GM21390 (cell line): ENCODE measurements around the gene NSUN7.
A peak's percentile ranks its signal among the peaks of the same experiment; 100 is the strongest.
"Not testable (repeated sequence)": the region's sequence is repeated elsewhere in the genome, so short reads cannot be mapped to it uniquely, and the experiment has no call there.

Experiments
- ATAC-seq: cut with Tn5 transposase; IDR thresholded peaks from one replicate; pipeline ENCODE4 v1.9.1; 2021; ENCODE audit not compliant: unreplicated experiment

NSUN7 gene, protein sequence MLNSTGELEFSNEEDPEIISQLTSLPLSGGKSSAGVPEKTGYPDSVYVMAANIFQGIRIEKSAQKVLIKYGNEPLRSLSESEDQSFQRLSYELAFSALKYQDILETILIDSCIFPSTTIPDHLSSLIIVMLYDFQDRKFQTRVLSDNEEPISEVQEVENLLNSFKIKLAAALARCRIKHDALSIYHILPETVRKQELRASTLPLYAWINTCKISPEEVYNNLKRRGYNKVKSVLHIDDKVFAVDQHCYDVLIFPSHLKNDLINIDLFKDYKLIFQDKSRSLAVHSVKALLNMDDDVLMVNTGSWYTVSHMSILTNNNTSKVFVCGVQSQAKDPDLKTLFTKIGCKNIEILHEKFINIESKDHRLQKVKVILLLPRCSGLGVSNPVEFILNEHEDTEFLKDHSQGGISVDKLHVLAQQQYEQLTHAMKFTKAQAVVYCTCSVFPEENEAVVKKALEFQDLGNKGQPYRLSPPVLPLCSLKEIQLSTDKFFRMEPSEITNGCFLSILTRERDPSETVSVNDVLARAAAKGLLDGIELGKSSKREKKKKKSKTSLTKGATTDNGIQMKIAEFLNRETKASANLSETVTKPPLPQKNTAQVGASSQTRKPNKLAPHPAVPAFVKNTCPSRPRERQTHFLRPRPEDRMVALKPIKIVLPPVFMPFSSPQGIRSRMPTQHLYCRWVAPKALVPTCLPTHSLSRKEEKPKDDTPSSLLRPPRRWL

DNA sequence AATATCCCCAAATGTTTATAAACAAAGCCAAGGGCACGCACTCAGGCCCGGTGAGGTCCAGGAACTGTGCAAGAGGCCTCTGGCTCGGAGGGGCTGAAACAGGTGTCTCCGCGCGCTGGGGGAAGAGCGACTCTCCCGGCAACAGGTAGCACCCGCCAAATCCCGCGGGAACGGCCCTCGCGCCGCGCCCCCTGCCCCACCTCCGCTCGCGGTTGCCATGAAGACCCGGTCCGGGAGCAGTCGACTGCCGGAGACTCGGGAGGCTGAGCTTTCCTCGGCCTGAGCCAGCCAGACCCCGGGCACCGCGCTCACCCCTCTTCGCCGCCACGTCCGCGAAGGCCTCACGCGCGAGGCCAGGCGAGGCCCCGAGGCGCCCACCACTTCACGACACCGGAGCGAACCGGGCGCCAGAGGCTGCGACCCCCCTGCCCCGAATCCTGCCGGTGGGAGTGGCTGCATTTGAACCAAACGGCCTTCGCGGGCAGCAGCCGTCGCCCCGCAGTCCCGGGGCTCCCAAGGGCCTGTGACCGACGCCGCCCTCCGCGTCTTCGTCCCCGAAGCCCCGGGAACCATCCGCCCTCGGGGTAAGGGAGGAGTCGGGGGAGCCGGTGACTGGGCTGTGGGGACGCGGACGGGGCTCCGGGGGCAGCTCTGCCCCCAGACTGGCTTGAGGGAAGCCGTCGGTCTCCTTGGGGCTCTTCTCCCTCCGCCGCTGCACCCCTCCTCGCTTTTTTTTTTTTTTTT is at the start of gene NSUN7:
Gene NSUN7 (plus strand): TSS at position 239 of the 744 bp plus-strand sequence. CDS start 739 bp downstream, outside the sequence.
- ATAC-seq: peak; percentile 70

DNA sequence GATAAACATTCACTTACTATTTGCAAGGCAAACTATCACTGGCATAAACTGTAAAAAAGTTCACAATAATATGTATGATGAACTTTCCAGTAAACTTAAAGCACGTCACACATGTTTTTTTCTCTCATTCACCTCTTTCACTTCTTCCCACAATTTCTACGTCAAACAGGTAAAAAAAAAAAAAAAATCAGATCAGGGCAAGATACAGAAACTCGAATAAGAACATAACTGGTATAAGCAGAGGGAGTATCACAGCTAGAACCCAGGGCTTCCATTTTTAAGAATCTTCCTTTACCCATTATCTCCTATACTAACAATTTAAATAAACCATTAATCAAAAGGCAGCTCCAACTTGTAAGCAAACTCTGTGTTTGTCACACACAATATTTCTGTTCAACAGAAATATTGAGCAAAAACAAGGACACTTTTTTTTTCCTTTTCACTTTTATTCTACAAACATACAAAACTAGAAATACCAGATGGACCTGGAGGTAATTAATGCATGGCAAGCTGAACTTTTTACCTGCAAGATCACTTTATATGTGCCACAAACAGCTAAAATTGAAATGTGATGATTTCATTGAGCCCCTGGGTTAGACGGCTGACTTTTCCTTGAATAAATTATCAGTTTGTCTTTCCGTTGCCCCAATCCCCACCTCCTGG is 47.5 kb upstream of the NSUN7 start:
- ATAC-seq: no peak

DNA sequence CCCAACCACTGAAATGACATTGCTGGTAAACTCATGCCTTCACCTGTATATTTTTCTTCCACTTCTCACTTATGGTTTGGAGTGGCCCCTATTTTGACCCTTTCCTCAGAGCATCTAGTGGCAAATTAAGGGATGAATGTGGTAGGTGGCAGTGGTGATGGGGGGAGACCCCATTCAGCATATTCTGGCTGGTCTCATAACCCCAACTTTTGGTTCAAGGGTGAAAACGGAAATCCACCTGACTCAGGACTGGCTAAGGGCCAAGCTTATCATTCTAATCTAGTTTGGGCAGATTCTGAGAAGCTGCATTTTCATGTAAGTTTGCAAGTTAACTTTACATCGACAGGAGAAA is 47.0 kb upstream of the NSUN7 start:
- ATAC-seq: no peak

DNA sequence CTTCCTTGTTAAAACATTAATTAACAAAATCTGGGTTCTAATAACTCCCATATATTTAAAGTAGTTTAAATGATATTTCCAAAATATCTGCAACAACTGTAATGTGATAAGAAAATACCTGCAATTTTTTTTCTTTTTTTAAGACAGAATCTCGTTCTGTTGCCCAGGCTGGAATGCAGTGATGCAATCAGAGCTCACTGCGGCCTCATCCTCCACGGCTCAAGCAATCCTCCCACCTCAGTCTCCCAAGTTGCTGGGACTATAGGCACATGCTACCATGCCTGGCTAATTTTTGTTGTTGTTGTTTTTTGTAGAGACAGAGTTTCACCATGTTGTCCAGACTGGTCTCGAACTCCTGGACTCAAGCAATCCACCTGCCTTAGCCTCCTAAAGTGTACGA is 45.7 kb upstream of the NSUN7 start:
- ATAC-seq: no peak

DNA sequence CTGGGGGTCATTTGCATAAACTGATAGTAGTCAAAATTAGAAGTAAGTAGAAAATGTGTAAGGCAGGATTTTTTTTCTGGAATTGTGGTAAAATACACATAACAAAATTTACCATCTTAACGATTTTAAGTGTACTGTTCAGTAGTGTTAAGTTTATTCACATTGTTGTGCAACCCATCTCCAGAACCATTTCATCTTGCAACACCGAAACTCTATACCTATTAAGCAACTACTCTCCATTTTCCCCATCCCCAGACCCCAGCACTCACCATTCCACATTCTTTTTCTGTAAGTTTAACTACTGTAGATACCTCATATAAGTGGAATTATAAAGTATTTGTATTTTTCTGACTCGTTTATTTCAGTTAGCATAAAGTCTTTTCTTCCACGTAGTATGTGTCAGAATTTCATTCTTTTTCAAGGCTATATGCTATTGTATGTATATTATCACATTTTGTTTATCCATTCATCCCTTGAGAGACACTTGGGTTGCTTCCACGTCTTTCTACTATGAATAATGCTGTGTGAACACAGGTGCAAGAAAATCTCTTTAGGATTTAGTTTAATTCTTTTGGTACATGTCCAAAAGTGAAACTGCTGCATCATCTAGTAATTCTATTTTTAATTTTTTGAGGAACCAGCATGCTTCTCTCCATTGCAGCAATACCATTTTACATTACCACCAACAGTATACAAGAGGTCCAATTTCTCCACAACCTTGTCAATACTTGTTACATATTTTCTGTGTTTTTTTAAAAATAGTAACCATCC is 39.1 kb upstream of the NSUN7 start:
- no peak for ATAC-seq

DNA sequence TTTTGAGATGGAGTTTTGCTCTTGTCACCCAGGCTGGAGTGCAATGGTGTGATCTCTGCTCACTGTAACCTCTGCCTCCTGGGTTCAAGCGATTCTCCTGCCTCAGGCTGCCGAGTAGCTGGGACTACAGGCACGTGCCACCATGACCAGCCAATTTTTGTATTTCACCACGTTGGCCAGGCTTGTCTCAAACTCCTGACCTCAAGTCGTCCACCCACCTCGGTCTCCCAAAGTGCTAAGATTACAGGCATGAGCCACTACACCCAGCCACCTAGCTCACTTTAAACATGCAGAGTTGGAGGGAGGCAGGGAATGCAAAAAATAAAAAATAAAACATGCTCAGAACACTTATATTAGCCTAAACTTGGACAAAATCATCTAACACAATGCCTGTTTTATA is 36.8 kb upstream of the NSUN7 start:
- ATAC-seq: not testable (repeated sequence)

DNA sequence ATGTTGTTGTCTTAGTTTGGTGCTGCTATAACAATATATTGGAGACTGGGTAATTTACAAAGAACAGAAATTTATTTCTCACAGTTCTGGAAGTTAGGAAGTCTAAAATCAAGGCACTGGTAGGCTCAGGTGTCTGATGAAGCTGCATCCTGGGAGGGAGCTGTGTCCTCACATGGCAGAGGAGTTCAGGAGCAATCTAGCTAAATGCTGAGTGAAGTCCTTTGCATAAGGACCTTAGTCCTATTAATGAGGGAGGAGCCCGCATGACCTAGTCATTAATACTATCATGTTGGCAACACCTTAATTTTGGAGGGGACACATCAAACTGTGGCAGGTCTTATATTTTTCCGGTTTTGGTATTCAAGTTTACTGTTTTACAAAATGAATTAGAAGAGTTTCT is 36.0 kb upstream of the NSUN7 start:
- ATAC-seq: no peak

DNA sequence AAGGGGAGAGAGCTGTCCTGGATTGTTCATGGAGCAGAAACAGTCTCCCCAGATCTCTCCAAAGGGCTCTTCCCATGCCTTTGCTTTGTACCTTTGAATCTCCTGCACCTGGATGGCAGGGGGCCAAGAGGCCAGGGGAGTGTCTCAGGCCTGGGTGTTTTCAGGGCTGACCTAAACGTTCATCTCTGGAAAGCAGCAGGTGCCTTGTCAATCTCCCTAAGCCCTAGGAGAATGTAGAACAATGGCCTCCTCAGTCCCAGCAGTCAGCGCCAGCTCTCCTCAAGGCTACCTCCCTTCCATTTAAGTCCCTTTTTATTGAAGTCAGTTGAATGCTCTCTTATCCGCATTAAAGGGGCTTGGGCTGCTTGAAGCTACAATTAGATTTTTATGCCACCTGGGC is 31.2 kb upstream of the NSUN7 start:
- ATAC-seq: peak; percentile 4

DNA sequence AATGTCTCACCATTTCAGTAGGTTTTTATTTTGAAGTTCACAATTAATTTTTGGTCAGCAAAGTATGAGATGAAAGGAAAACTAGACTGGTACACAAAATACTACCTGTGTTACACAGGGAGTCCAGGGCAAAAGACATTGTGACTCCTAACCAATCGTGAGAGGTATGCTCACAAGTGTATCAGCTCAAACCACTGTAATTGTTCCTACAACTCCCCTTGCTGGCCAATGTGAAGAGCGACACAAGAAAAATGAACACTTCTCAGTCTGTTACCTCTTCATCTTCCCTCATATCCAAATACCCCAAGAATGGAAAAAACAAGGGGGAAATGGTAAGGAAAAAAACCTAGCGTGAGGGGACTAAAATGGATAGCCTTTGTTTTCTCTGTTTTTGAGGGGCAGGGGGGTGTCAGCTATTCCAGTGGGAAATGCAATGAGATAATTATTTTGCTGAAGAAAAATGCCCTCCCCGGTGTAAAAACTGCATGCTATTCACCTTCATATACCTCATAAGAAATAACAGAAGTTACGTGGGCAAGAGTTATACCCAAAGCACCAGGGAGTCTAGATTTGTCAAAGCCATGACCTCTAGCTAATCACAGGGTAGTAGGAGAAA is 30.6 kb upstream of the NSUN7 start:
- peak; percentile 71 for ATAC-seq

DNA sequence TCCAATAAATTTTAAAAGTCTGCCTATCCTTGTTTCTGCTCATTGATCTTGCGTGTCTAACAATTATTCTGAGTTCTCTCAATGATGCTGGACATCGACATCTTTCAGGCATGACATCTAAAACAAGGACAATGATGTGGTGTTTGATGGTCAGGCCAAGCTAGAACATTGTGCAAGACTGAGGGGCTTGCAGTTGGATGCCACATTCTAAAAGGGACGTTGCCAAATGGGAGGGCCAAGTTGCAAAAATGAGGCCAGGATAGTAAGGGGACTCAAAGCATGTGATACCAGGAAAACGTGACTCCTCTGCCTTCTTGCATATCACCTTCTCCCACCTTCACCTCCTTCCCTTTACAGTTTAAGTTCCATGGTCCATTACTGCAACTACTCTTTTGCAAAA is 29.4 kb upstream of the NSUN7 start:
- ATAC-seq: no peak

DNA sequence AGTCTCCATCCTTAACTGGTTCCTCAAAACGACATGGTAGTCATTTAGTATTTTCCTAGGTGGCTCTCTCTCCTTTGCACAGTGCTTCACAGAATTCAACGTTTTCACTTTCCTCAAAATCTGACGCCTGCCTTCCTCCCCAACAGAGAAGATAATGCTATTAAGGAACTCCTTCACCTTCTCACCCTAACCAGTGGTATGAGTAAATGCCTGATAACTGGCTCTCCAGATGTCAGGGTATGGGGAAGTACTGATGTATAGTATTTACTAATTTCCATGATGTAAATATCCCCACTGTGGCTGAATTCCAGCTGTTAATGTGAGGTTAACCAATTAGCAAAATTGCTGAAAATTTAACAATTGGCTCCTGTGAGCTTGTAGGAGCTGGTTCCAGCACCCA is 28.8 kb upstream of the NSUN7 start:
- ATAC-seq: no peak

DNA sequence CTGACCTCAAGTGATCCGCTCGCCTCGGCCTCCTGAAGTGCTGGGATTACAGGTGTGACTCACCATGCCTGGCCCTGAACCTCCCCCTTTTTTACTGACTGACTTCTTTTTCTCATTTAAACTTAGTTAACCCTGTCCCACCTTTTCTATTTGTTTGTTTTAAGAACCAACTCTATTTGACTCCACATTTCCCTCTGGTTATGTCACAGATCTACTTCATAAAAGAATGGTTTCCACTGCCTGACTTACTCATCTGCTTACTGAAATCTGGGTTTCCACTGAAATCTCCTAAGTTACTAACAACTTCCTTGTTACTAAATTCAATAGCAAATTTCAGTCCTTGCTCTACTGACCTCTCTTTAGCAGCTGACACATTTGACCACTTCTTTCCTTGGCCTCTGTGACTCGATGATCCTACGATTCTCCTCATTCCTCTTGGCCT is 28.0 kb upstream of the NSUN7 start:
- no peak for ATAC-seq

DNA sequence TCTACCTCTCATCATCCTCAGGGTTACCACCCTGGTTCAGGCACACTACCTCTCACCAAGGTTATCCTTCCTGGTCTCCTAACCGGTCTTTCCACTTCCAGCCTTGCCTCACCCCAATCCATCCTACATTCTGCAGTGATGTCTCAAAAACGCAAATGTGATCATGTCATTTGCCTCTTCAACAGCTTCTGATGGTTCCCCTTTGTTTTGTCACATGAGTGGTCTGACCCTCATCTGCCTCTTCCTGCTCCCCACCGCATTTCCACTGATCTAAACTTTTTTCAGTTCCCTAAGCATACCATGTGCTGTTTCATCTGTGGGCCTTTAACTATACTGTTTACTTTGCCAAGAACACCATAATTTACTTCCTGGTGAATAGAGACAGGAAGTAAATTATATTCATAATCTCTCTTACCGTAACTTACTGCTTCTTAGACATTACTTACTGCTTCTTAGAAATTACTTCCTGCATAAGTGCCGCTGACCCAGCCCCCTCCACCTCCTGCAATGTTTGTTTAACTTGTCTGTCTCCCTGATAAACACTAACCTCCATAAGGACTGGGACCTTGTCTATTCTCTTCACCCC is 27.1 kb upstream of the NSUN7 start:
- peak; percentile 66 for ATAC-seq

DNA sequence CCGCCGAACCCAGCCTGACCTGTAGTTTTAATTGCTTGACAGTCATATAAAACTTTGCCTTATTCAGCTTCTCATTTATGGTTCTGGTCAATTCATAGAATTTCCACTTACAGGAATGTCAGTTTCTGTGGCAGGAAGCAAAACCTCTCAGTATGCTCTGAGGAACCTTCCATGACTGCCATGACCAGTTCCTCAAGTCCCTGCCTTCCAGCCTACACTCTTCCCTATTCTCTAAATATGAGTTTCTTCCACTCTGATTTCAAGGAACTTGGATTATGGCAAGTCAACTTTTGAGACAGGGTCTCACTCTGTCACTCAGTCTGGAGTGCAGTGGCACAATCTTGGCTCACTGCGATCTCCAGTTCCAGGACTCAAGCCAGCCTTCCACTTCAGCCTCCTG is 26.0 kb upstream of the NSUN7 start:
- no peak for ATAC-seq

DNA sequence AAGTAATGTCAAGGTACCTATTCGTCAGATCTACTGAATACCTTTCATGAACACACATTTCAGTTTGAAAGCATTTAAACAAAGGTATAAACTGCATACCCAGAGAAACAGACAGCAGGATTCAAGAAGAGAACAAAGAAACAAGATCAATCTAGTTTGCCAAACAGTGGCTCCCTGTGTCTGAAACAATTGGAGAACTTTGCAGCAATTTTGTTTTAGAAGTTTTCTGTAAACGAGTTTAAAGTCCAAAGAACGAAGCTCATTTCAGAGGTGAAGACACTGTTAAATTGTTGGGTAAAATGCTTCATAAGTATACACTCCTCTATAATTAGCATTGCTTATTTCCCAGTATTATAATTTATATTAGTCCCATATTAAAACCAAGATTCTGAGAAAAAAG is 21.4 kb upstream of the NSUN7 start:
- ATAC-seq: no peak

DNA sequence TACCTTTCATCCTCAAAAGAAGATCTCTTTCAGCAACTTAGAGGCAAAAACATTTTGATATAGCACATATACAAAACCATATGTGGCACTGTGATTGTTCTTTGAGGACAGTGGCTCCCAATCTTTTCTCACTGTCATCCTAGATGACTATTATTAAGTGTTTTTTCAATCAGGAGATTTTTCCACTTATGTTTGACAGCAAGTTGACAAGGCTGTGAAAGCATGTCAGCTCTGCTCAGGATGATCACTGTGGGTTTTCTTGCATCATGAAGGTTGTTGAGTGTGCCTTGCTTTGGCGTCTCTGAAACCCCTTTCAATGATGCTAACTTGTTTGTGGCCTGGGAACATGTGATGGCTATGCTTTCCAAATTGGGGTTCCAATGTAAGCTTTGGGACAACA is 20.2 kb upstream of the NSUN7 start:
- no peak for ATAC-seq

DNA sequence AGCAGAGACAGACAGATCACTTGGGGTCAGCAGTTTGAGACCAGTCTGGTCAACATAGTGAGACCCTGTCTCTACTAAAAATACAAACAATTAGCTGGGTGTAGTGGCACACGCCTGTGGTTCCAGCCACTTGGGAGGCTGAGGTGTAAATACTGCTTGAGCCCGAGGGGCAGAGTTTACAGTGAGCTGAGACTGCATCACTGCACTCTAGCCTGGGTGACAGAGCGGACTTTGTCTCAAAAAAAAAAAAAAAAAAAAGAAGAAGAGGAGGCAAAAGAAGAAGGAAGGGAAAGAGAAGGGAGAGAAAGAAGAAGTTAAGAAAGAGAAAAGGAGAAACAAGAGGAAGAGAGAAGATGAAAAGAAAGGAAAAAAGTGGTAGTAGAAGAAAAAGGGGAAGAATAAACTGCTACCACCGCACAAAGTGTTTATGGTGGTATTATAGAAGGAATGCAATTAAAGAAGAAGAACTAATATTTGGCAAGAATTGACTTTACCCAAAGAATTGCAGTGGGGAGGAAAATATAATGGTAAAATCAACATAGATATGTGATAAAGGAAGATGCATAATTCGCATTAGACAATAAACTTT is 19.6 kb upstream of the NSUN7 start:
- ATAC-seq: no peak

DNA sequence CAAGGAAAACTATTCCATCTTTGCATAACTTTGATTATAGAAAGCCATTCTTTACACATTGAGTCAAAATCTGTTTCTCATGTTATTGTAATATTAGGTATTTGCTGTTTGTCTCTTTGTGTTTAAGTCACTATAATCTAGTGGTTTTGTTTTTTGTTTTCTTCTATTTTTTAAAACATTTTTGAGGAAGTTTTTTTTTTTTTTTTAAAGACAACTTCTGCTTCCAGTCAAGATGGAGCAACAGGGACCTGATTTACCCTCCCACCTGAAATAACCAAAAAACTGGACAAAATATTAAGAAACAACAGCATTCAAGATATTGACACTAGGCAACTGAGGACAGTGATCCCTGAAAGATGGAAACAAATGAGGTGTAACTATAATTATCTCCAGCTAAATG is 18.4 kb upstream of the NSUN7 start:
- ATAC-seq: no peak

DNA sequence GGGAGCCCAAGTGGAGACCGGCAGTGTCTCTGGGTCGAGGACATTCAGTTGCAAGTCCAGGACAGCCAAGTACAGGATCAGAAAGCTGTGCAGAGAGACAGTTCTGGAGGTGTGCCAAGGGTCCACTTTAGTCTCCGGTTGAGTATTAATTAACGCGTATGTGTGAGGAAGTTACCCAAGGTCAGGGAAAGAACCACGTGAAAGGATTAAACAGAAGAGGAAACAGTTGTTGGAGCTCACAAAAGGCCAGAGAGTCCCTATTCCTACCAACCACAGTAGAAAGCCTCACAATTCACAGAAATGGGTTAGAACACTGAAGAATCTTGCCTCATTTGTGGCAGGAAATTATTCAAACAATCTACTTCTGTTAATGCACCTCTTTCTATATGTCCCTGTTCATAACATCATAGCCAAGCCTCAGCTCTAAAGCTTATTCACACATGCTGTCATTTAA is 17.9 kb upstream of the NSUN7 start:
- ATAC-seq: no peak
